ENCODE measurements around the gene TRAF5.

Gene TRAF5

DNA sequence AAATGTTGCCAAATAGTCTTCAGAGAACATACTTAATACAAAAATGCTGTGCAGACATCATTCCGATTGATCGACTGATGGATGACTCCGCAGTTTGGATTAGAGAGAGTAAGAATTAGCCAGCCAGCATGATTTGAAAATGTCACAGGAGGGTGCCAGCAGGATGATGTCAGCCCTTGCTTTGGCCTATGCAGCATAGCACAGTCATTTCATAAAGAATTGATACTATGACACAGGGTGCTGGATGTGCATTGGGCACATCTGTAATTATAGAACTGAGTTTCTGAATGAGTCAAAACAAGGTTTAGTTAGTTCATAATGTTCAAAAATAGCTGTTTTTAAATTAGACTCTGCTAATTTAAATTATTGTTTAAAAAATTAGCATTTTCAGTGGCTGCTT, 21.6 kb upstream of the TRAF5 start:
- Histone ChIP-seq H2AFZ (ENCODE audit: low read length) (no peak overlapping the region), H3K27ac (ENCODE audit: low read length) (no peak overlapping the region), H3F3A (ENCODE audit: insufficient read depth, low read length) (no peaks in the 10 kb centered on the region; the same call in 1 of the 2 replicates), H3K4me3 (ENCODE audit: low read length) (no peak overlapping the region), H3K4me2 (ENCODE audit: low read depth, low read length) (no peak overlapping the region), H4K20me1 (ENCODE audit: insufficient read depth, low read length) (no peaks in the 10 kb centered on the region), H3K27me3 (replicated peaks; ENCODE audit: insufficient read depth, low read length) (no peaks in the 10 kb centered on the region), H3K4me1 (ENCODE audit: low read length) (0 out of 2 replicates have a peak, but pooled peaks cover 2% of the 10 kb centered on the region), H3K9me3 (replicated peaks; ENCODE audit: insufficient read depth, low read length) (no peaks in the 10 kb centered on the region), H3K36me3 (replicated peaks; ENCODE audit: insufficient read depth, low read length) (peaks cover 10% of the 10 kb centered on the region; the same call in 1 of the 2 replicates), H3K9me2 (replicated peaks; ENCODE audit: insufficient read depth, low read length) (no peaks in the 10 kb centered on the region), H3K9ac (ENCODE audit: low read length) (no peak overlapping the region), H3K79me2 (ENCODE audit: low read length) (0 out of 2 replicates have a peak, but pooled peaks cover 4% of the 10 kb centered on the region)
- TF ChIP-seq EZH2phosphoT487 (IDR thresholded peaks at IDR 0.05; ENCODE audit: low read length) = no peak
- no peak for TF ChIP-seq CTCF (IDR thresholded peaks at IDR 0.05; ENCODE audit: low read length)
- peak; percentile 5 for DNase-seq

DNA sequence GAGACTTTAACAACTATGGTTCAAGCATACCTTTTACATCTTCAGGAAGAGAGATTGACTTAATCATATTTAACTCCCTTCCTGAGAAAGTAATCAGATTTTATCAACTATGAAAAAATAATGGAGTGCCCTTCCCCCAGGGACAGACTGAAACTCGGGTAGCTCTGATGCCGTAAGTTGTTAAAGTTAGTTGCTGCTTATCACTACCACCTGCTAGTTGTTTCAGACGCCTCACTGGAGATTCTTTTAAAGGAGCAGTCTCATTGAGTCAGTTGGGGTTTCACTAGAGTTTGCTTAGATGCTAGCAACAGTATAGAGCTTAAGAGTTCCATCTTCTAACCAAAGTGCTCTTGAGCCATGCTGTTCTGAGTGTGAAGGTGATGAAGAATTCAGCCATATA, 17.0 kb upstream of the TRAF5 start:
- Histone ChIP-seq H3K4me1 (ENCODE audit: low read length) (0 out of 2 replicates have a peak, but pooled peaks cover 4% of the 10 kb centered on the region), H4K20me1 (ENCODE audit: insufficient read depth, low read length) (no peaks in the 10 kb centered on the region), H3K4me2 (ENCODE audit: low read depth, low read length) (no peak overlapping the region), H3K9ac (ENCODE audit: low read length) (no peak overlapping the region), H3K4me3 (ENCODE audit: low read length) (no peak overlapping the region), H3K9me2 (replicated peaks; ENCODE audit: insufficient read depth, low read length) (no peaks in the 10 kb centered on the region), H3K27ac (ENCODE audit: low read length) (peak overlapping the region; percentile 10; the same call in 1 of the 2 replicates), H3K9me3 (replicated peaks; ENCODE audit: insufficient read depth, low read length) (no peaks in the 10 kb centered on the region), H3K36me3 (replicated peaks; ENCODE audit: insufficient read depth, low read length) (peaks cover 22% of the 10 kb centered on the region), H3K79me2 (ENCODE audit: low read length) (no peaks in the 10 kb centered on the region), H3F3A (ENCODE audit: insufficient read depth, low read length) (no peaks in the 10 kb centered on the region), H3K27me3 (replicated peaks; ENCODE audit: insufficient read depth, low read length) (no peaks in the 10 kb centered on the region), H2AFZ (ENCODE audit: low read length) (no peak overlapping the region)
- TF ChIP-seq EZH2 (optimal IDR thresholded peaks at IDR 0.05; ENCODE audit: low read depth, low read length) = no peak
- DNase-seq = no peak

- H3K27ac ChIP-seq (ENCODE audit: low read length) = no peak overlapping the region
- no peaks in the 10 kb centered on the region for H3K9me3 ChIP-seq (replicated peaks; ENCODE audit: insufficient read depth, low read length)
- H3K4me1 ChIP-seq (ENCODE audit: low read length) = 0 out of 2 replicates have a peak, but pooled peaks cover 4% of the 10 kb centered on the region
- H3K79me2 ChIP-seq (ENCODE audit: low read length) = no peaks in the 10 kb centered on the region
- no peaks in the 10 kb centered on the region for H3K27me3 ChIP-seq (replicated peaks; ENCODE audit: insufficient read depth, low read length)
- H3K9me2 ChIP-seq (replicated peaks; ENCODE audit: insufficient read depth, low read length) = no peaks in the 10 kb centered on the region
- no peak overlapping the region for H3K4me3 ChIP-seq (ENCODE audit: low read length)
- DNase-seq = no peak
- H3K9ac ChIP-seq (ENCODE audit: low read length) = no peak overlapping the region
- peaks cover 17% of the 10 kb centered on the region for H3K36me3 ChIP-seq (replicated peaks; ENCODE audit: insufficient read depth, low read length)
- H3F3A ChIP-seq (ENCODE audit: insufficient read depth, low read length) = no peaks in the 10 kb centered on the region
- no peak overlapping the region for H3K4me2 ChIP-seq (ENCODE audit: low read depth, low read length)
- H2AFZ ChIP-seq (ENCODE audit: low read length) = no peak overlapping the region
- TF ChIP-seq EZH2 (optimal IDR thresholded peaks at IDR 0.05; ENCODE audit: low read depth, low read length) = no peak
- no peak for TF ChIP-seq CTCF (IDR thresholded peaks at IDR 0.05; ENCODE audit: low read length)
- TF ChIP-seq EZH2phosphoT487 (IDR thresholded peaks at IDR 0.05; ENCODE audit: low read length) = no peak
- no peaks in the 10 kb centered on the region for H4K20me1 ChIP-seq (ENCODE audit: insufficient read depth, low read length)
Observed at GRCh38 chr1:211313392-211313791, 13.2 kb upstream of the TRAF5 start.

GRCh38 chr1:211318576-211319280, 7.9 kb upstream of the TRAF5 start:
- H3K4me2 ChIP-seq (ENCODE audit: low read depth, low read length) = no peak overlapping the region
- no peaks in the 10 kb centered on the region for H3K9me2 ChIP-seq (replicated peaks; ENCODE audit: insufficient read depth, low read length)
- no peak overlapping the region for H3K4me3 ChIP-seq (ENCODE audit: low read length)
- no peak overlapping the region for H2AFZ ChIP-seq (ENCODE audit: low read length)
- no peak for DNase-seq
- H3K9me3 ChIP-seq (replicated peaks; ENCODE audit: insufficient read depth, low read length) = no peaks in the 10 kb centered on the region
- no peak overlapping the region for H3K9ac ChIP-seq (ENCODE audit: low read length)
- 0 out of 2 replicates have a peak, but pooled peaks cover 3% of the 10 kb centered on the region for H3F3A ChIP-seq (ENCODE audit: insufficient read depth, low read length)
- no peaks in the 10 kb centered on the region for H3K27me3 ChIP-seq (replicated peaks; ENCODE audit: insufficient read depth, low read length)
- H3K36me3 ChIP-seq (replicated peaks; ENCODE audit: insufficient read depth, low read length) = peaks cover 4% of the 10 kb centered on the region
- TF ChIP-seq EZH2 (optimal IDR thresholded peaks at IDR 0.05; ENCODE audit: low read depth, low read length) (no peak), EZH2phosphoT487 (IDR thresholded peaks at IDR 0.05; ENCODE audit: low read length) (no peak), CTCF (IDR thresholded peaks at IDR 0.05; ENCODE audit: low read length) (no peak)
- no peaks in the 10 kb centered on the region for H4K20me1 ChIP-seq (ENCODE audit: insufficient read depth, low read length)
- H3K27ac ChIP-seq (ENCODE audit: low read length) = no peak overlapping the region
- H3K79me2 ChIP-seq (ENCODE audit: low read length) = no peaks in the 10 kb centered on the region
- H3K4me1 ChIP-seq (ENCODE audit: low read length) = 0 out of 2 replicates have a peak, but pooled peaks cover 2% of the 10 kb centered on the region
